ENCODE measurements around the gene FGFBP1.

FGFBP1 gene

DNA sequence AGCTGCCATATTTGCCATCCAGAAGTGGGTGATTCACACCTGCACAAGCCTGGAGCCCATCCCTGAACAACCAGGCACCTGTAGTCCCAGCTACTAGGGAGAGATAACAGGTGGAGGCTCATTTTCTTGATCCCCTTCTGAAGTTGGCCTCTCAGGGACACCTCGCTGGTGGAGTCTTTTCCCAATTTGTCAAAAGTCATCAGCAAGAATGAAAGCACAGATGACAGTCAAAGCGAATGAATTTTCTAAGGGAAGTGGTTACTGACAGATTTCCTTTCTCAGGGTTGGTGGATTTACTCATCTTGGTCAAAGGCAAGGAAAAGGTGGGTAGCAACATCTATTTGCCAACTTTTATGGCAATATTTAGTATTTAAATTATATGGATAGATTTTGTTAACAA, 36.5 kb downstream of the FGFBP1 start:
- H3K27ac ChIP-seq (ENCODE audit: extremely low read depth, low read depth, low read length): no peak overlapping the region
- CTCF ChIA-PET: no interaction called here

More for the DNA sequence above, 36.5 kb downstream of the FGFBP1 start:
- POLR2A ChIA-PET: no interaction called here
- H3K4me3 ChIP-seq (ENCODE audit: low read depth, low read length): no peak overlapping the region
- no peaks in the 10 kb centered on the region for H3K4me1 ChIP-seq (ENCODE audit: control insufficient read depth, insufficient read depth, low read length)
- no peaks in the 10 kb centered on the region for H3K9me3 ChIP-seq (ENCODE audit: control insufficient read depth, insufficient read depth, low read depth, low read length)
- no peaks in the 10 kb centered on the region for H3K36me3 ChIP-seq (ENCODE audit: control insufficient read depth in 2 of 2, insufficient read depth in 1 of 2, low read length in 2 of 2)
- TF ChIP-seq TSHZ1 (tag by site-specific recombination; IDR thresholded peaks at IDR 0.05; ENCODE audit: borderline replicate concordance) (no peak), ZNF23 (tag by site-specific recombination; IDR thresholded peaks at IDR 0.05; ENCODE audit: borderline replicate concordance) (no peak), ZNF670 (tag by site-specific recombination; IDR thresholded peaks at IDR 0.05; ENCODE audit: low read depth) (no peak), EGR2 (tag by site-specific recombination; IDR thresholded peaks at IDR 0.05; ENCODE audit: low read depth) (no peak), ZNF664 (tag by site-specific recombination; IDR thresholded peaks at IDR 0.05) (no peak), GLIS2 (tag by site-specific recombination; IDR thresholded peaks at IDR 0.05) (no peak), PRDM10 (tag by site-specific recombination; IDR thresholded peaks at IDR 0.05) (no peak), ZNF48 (tag by site-specific recombination; IDR thresholded peaks at IDR 0.05) (no peak), CTCF (tag by site-specific recombination; IDR thresholded peaks at IDR 0.05) (no peak), ZNF514 (tag by site-specific recombination; IDR thresholded peaks at IDR 0.05) (no peak), ZNF274 (IDR thresholded peaks at IDR 0.05; ENCODE audit: low read length) (no peak), ZNF274 (tag by site-specific recombination; IDR thresholded peaks at IDR 0.05; ENCODE audit: borderline replicate concordance) (no peak), FEZF1 (tag by site-specific recombination; IDR thresholded peaks at IDR 0.05) (no peak), ZNF266 (tag by site-specific recombination; IDR thresholded peaks at IDR 0.05; ENCODE audit: low read depth) (no peak)
- TF ChIP-seq, protein P1, sequence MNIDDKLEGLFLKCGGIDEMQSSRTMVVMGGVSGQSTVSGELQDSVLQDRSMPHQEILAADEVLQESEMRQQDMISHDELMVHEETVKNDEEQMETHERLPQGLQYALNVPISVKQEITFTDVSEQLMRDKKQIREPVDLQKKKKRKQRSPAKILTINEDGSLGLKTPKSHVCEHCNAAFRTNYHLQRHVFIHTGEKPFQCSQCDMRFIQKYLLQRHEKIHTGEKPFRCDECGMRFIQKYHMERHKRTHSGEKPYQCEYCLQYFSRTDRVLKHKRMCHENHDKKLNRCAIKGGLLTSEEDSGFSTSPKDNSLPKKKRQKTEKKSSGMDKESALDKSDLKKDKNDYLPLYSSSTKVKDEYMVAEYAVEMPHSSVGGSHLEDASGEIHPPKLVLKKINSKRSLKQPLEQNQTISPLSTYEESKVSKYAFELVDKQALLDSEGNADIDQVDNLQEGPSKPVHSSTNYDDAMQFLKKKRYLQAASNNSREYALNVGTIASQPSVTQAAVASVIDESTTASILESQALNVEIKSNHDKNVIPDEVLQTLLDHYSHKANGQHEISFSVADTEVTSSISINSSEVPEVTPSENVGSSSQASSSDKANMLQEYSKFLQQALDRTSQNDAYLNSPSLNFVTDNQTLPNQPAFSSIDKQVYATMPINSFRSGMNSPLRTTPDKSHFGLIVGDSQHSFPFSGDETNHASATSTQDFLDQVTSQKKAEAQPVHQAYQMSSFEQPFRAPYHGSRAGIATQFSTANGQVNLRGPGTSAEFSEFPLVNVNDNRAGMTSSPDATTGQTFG (tag by site-specific recombination; IDR thresholded peaks at IDR 0.05; ENCODE audit: borderline replicate concordance): no peak

Measured in HEK293 (cell line).